MM.1S (cell line): ENCODE measurements around the gene KIF25.

ENCODE experiments used
- EZH2 ChIP-seq: fragments of 300-600 bp; sonication (generic); optimal IDR thresholded peaks from 2 replicates; pipeline ENCODE3; 2017; ENCODE audit warnings: low read depth, mild to moderate bottlenecking, antibody characterized with exemption, low read length, mixed read lengths
- TF ChIP-seq, protein P1 (sequence below): fragments of 300-600 bp; sonication (generic); IDR thresholded peaks from 2 replicates; pipeline ENCODE4 v1.5.1; 2016; ENCODE audit warnings: antibody characterized with exemption, low read length, mixed read lengths

DNA sequence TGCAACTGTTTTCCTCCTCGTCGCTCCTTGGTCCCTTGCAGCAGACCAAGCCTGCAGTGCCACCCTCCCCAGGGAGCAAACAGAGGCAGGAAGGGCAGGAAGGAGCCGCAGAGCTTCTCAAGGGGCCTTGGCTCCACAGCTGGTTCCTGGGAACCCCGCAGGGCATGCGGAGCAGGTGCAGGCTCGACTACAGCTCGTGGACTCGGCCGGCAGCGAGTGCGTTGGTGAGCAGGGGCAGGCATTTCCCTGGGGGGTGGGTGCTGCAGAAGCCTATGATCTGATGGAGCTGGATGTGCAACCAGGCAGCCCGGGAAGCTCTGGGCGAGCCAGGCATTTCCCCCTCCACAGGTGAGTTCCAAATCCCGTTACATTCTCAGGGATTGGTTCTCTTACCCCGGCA is 44.5 kb downstream of the KIF25 start:
- TF ChIP-seq, protein P1, sequence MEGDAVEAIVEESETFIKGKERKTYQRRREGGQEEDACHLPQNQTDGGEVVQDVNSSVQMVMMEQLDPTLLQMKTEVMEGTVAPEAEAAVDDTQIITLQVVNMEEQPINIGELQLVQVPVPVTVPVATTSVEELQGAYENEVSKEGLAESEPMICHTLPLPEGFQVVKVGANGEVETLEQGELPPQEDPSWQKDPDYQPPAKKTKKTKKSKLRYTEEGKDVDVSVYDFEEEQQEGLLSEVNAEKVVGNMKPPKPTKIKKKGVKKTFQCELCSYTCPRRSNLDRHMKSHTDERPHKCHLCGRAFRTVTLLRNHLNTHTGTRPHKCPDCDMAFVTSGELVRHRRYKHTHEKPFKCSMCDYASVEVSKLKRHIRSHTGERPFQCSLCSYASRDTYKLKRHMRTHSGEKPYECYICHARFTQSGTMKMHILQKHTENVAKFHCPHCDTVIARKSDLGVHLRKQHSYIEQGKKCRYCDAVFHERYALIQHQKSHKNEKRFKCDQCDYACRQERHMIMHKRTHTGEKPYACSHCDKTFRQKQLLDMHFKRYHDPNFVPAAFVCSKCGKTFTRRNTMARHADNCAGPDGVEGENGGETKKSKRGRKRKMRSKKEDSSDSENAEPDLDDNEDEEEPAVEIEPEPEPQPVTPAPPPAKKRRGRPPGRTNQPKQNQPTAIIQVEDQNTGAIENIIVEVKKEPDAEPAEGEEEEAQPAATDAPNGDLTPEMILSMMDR, result no peak
- TF ChIP-seq EZH2, result no peak
